DMS114 treated with DMSO at 0.1 percent for 48 hours (cell line): ENCODE data around the gene STXBP6.
A peak's percentile ranks its signal among the peaks of the same experiment; 100 is the strongest.
"Not testable (repeated sequence)": the region's sequence is repeated elsewhere in the genome, so short reads cannot be mapped to it uniquely, and the experiment has no call there.

Experiments used
- DNase-seq: peaks from one replicate; lab custom pipeline; 2025; ENCODE audit not compliant: unreplicated experiment; lab: John Stamatoyannopoulos, UW

STXBP6 gene

DNA sequence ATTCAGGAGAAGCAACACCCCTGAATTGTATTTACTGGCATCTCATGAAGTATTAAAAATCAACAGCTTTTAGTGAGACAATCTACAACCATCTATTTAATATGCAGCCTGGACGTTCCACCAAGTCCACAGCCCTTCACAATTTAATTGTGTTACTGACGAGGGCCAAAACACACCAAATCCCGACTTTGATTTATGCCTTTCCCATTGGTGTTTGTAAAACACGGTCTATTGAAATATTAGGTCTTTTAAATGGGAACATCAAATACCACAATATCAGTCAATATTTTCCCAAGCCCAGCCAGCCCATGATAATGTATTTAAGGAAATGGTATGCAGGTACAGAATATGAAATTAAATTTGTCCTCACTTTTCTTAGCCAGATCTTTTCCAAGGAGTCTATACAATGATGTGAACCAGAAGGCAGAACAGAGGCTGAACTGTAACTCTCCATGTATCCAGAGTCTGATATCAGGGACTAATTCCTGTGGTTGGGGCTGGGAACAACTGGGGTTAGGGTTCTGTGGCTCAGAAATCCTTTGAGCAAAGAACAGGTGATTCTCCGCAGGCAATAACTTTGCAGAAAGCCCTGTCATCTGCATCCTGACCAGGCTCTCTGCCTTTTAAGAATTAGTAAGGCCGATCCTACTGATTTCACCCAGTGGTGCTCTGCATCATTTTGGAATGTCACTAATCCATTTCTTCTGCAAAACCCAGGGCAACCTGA lies 236.7 kb downstream of the STXBP6 start:
- no peak for DNase-seq

- DNase-seq = no peak
Measured at GRCh38 chr14:24809135-24809534, 240.8 kb downstream of the STXBP6 start.

DNA sequence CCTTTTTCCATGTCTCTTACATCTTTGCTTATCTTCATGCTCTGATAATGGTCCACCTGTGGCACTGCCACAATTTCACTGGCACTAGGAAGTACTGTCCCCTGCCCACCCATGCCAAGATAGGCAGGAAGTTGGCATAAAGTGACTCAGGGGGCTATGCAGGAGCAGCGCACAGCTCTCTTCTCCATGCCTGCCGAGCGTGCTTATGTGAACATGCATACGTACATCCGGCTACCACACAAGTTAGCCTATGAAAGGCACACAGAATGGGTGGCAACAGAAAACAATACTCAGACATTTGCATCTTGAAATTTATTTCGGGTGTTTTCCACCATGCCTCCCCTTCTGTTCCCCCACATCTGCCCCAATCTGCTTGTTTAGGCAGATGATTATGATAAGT lies 241.5 kb downstream of the STXBP6 start:
- no peak for DNase-seq

DNA sequence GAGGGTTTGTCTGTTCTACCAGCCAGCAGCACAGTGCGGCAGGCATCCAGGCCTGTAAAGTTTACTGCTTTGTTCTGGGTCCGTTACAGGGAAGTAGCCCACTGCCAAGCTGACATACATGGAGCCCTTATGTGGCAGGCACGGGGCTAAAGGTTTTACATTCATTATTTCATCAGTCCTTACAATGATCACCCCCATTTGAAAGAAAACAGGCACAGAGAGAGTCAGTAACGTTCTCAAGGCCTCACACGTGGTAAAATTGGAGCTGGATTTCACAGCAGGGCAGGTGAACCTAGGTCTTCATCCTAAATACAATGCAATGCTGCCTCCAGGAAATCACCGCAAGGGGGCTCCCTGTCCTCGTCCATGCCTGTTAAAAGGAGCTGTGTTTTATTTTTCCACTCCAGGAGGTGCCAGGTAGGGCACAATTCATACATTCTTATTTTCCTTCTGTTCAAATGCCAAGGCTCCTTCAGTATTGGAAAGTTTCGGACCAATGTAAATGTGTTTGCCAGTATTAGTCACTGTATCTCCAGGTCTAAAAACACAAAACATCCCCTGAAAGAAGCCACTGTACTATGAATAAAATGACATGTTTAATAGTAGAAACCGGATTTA lies 243.8 kb downstream of the STXBP6 start:
- DNase-seq = peak; percentile 1

DNA sequence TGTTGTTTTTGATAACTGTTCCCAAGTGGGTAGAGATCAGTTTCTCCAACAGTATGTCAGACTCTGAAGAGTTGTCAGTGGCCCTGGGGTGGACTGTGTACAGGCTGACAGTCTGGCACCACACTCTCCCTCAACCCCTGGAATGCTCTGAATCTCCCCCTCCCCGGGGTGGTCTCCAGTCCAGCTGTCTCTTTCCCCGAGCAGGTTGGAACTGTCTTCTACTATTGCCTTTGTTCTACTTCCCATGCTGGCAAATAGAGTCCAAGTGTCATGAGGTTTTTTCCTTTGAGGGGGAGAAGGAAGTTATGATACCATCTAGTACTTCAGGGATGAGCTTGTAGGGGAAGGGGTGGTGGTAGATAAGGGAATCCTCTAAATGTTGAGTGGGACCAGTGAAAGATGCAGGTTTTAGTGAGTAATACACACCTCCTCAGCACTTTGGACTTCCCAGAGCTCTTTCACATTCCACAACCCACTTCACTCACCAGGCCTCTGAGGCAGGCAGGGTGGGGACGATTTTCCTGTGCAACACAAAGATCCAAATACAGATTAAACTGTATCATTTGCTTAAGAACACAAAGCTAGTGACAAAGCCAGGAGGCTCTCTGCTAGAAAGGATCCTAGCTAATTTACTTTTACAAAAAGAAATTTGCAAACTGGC lies 245.3 kb downstream of the STXBP6 start:
- DNase-seq = no peak

DNA sequence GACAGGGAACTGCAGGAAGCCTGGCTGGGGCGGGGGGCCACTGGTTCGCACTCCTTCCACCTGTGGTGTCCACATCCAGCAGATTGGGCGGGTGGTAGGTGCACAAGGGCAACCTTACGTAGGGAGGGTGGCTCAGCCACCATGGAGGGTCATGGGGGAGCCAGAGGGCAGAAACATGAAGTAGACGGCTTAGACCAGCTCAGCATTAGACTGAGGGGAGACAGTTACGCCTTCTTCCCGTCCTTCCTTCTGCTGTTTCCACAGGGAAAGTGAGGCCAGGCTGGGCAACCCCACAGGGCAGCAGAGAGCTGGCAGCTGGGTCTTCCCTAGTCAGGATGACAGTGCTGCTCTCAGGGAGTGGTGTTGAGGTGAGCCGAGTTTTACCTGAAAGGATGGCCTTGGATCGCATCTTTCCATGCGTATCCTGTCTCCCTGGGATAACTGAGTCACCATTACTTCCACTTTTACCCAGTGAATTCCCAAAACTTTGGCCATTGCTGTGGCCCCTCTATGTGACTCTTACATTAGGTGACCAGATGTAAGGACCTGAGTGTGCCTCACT lies 245.9 kb downstream of the STXBP6 start:
- DNase-seq = no peak

- not testable (repeated sequence) for DNase-seq
Measured at GRCh38 chr14:24803426-24803825, 246.5 kb downstream of the STXBP6 start.

GRCh38 chr14:24802236-24802635 lies 247.7 kb downstream of the STXBP6 start:
- no peak for DNase-seq

GRCh38 chr14:24801024-24801423 lies 248.9 kb downstream of the STXBP6 start:
- DNase-seq = no peak

- DNase-seq = no peak
Measured at GRCh38 chr14:24798911-24799462, 251.0 kb downstream of the STXBP6 start.

- DNase-seq = no peak
Measured at GRCh38 chr14:24795406-24795805, 254.5 kb downstream of the STXBP6 start.

DNA sequence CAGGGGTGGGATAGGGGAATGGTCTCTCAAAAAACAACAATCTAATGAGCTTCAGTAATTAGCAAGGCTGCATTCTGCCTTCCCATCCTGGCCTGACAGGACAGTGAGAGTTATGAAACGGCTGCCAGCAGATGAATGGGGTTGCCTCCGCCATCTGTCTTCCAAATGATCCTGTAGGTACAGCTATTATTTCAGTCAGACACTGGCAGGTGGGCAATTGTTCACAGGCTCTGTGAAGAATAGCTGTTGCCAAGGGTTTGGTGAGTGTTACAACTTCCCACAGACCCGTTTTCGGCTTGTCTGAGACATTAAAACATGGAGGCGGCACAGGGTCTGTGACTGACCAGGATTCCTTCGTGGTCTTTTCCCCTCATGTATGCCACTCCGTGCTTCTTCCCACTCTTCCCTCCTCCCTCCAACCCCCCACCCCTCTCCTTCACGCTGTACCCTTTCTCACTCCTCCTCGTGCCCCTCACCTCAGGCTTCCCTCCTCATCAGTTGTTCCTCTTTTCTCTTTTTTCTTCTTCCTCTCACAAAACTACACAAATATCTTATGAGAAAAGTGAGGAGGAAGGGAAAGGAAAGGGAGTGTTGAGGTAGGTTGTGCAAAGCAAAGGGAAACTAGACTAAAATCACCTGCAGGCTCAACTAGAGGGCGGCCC lies 255.2 kb downstream of the STXBP6 start:
- DNase-seq = no peak

- no peak for DNase-seq
Measured at GRCh38 chr14:24790196-24790595, 259.8 kb downstream of the STXBP6 start.

DNA sequence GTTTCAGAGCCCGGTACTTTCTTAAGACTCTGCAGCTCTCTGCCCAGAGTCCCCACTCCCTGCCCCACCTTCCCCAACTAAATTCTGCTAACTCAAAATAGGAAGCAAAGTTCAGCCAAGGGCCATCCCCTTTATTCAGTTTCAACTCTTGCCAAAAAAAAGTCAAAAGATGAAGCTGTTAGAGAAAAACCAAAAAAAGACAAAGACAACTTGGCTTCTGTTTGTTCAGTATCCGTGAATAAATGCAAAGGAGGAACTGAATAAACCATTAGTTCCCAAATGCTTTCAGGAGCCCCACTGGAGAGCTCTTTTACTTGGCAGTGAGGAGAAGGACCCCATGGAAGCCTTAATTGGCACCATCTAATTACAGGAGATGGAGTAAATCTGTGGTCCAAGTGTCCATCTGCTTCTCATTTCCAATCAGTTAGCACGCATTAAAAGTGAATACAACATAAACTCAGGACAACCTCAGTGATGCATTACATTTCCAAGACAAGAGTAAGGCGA lies 260.5 kb downstream of the STXBP6 start:
- DNase-seq = no peak

- no peak for DNase-seq
Measured at GRCh38 chr14:24785698-24786097, 264.2 kb downstream of the STXBP6 start.

- no peak for DNase-seq
Measured at GRCh38 chr14:24784981-24785380, 265.0 kb downstream of the STXBP6 start.

DNA sequence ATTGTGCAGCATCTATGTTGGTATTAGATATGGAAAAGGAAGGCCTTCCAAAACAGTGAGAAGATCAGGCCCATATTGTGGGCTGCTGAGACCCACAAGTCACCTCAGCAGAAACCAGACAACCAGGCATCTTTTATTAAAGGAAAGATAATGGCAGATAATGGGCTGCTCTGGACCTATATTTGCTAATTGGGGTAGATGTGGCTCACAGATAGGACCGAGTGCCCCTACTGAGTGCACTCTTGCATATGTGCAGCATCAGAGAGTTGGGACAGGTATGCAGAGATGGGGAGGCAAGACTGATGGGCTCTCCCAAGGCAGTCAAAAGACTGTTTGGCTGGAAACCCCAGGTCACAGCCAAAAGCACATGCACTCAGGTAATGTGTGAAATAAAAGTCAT lies 266.2 kb downstream of the STXBP6 start:
- no peak for DNase-seq

DNA sequence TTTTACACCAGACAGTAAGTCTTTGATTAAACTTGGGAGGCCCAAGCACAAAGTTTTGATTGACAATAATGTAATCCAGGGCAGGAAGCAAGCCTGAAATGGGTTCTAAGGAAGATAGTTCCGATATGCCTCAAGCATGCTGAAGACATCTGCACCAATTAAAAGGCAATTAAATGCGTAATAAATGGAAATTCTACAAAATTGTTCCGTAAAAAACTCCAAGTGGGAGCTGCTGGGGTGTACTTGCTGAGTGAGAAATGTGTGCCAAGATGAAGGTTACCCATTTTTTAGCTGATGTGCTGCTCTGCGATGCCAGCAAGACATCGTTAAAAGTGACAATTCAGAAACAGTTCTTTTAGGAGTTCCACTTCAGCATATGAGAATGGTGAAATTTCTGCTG lies 269.7 kb downstream of the STXBP6 start:
- DNase-seq = no peak

DNA sequence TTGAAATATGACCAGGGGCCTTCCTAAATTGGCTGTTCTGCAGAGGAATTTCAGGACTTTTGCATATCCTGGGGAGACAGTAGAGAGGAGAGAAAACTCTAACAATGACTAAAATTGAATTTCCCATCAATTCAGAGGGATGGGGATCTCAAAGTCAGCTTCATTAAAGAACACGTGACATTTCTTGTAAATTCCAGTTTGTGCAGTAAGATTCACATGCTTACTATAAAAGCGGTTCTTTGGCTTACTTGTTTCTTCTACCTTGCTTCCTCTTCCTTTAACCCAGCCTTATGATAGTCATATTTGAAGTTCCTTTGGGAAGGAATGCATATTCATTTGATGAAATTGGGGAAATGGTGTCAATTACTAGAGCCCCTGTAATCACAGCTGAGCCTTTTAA lies 272.3 kb downstream of the STXBP6 start:
- DNase-seq = no peak

DNA sequence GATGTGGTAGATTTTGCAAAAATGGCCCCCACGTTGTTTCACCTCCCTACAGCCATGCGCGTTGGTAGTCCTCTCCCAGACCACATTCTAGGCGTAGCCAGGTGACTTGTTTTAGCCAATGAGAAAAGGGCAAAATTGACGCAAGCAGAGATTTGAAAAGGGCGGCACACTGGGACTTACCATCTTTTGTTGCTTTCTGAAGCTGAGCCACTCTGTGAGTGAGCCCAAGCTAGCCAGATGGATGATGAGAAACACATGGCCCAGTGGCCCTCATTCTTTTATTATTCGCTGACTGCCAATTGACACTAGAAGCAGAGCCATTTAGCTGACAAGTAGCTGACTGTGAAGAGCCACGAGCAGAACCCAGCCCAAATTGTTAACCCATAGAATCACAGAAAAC lies 274.0 kb downstream of the STXBP6 start:
- no peak for DNase-seq
